ENCODE data around the gene FRMD4A.

The FRMD4A gene

DNA sequence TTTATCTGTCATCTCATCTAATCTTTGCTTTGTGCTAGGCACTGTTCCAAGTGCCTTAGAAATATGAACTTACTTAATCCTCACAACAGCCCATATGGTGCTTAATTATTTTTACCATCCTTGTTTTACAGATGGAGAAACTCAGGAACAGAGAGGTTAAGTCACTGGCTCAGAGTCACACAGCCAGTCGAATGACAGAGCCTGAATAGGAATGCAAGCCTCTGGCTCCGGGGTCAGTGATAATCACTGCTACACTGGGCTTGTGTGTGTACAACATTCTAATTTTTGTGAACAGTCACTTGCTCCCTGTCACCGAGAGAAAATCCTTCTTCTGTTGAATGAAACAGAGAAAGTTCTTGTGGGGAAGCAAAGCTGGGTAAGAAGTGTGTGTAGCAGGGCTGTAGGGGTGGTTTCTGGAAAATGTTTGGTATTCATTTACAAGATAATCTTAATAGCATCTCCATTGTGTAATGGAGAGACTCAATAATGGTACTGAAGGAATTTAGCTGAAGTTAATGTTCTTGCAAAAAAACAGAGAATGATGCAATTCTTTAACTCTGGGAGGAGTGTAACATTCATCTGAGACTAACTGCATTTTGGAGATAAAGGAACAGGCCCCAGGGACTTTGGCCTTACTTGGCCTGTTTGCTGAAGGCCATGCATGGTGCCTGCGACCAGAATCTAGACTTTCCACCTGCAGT, 290.6 kb downstream of the FRMD4A start:
- no peak for DNase-seq

DNA sequence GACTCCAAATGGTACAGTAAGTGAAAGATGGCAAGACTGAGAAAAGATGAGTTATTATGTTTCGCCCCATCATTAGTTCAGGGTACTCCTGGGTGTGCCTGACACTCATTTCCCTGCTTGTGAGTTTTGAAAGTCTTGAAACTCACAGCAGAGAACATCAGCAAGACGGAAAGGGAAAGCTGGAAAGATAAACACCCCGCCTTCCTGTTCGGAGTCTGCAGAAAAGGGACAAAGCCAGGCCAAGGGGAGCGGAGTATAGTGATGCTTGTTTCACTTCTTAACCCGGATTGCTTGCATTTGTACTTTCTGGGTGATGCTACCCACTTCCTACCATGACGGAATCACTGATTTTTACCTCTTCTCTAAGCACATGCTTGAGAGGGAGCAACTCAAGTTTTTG, 294.5 kb downstream of the FRMD4A start:
- DNase-seq = no peak

DNA sequence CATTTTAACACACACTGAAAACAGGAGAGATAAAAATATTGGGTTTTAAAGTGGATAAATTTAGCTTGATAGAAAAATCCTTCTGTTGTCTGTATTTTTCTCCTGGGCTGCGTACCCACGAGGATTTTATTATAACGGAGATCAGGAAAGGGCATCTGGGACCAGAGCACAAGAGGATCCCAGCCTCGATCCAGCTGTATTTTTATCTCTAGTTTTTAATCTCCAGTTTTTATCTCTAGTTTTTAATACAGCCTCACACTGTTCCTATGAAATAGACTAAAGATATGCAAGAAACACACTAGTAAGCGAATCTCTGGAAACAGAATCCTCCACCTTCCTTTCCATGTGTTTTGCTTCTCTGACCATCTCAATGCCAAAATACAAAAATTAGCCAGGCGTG, 295.2 kb downstream of the FRMD4A start:
- DNase-seq = no peak

DNA sequence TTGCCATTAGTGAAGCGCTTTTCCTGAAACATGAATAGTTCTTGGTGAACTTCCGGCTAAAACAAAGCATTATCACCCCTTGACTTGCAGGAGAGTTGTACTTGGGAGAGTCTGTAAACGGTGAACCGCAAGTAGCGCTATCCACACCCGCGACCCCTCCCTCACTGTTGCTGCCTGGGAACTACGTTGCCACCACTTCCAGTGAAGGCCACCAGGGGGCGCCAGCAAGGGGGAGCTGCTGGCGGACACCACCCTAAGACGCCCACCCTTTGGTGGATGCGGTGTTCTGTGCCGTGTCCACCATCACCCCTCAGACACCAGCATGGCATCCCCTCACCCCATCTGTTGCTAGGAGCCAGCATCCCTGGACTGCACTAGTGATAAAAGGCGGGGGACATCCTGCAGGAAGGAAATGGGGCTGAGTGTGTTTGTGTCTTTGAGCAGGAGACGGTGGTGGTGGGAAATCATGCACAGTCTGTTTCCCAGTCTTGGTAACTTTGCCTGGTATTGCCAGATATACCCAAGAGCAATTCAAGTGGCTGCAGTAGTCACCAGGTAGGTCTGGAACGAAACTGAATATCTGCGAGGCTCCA, 298.2 kb downstream of the FRMD4A start:
- no peak for DNase-seq

DNA sequence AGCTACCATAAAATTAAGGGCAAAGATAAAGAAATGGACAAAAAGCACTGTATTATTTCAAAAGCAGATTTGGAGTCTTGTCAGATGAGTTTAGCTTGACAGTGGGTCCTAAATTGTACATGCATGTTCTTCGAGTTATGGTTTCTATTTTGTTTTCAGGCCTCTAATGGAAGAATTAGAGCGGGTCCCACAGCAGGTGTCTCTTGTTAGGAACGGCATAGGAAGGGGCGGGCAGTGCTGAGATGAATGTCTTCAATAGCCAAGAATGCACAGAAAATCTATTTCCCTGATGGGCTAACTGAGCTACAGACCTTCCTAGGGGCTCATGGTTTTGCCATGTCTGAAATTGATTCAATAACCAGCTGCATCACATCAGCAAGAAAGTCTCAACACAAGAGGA, 304.4 kb downstream of the FRMD4A start:
- no peak for DNase-seq

DNA sequence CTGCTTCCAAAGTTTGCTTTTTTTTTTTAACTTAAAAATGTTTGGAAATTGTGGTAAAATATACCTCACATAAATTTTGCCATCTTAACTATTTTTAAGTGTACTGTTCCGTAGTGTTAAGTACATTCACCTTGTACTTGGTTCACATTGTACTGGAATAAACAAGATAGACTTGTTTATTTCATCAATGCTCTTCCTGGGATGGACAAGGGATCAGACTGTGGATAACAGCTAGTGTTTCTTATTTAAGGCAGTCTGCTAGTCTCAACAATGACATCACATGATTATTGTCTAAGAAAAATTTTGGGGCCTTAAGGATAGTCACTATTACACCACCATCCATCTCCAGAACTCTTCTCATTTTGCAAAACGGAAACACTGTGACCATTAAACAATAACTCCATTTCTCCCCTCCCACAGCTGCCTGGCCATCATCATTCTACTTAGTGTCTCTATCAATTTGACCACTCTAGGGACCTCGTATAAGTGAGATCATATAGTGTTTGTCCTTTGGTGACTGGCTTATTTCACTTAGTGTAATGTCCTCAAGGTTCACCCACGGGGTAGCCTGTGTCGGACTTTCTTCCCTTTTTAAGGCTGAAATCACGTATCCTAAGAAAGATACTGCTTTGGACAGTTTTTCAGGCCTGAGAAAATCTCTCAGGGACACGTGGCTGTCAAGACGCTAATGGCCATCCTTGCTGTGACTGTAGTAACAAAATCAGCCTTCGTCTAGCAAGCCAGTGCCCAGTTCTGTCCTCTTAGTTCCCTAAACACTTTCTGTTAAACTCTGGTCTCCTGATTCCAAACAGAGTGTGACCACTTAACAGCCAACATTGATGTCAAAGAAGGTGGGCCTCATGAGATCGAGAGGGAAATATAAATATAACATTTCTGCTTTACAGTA, 305.2 kb downstream of the FRMD4A start:
- DNase-seq = no peak

DNA sequence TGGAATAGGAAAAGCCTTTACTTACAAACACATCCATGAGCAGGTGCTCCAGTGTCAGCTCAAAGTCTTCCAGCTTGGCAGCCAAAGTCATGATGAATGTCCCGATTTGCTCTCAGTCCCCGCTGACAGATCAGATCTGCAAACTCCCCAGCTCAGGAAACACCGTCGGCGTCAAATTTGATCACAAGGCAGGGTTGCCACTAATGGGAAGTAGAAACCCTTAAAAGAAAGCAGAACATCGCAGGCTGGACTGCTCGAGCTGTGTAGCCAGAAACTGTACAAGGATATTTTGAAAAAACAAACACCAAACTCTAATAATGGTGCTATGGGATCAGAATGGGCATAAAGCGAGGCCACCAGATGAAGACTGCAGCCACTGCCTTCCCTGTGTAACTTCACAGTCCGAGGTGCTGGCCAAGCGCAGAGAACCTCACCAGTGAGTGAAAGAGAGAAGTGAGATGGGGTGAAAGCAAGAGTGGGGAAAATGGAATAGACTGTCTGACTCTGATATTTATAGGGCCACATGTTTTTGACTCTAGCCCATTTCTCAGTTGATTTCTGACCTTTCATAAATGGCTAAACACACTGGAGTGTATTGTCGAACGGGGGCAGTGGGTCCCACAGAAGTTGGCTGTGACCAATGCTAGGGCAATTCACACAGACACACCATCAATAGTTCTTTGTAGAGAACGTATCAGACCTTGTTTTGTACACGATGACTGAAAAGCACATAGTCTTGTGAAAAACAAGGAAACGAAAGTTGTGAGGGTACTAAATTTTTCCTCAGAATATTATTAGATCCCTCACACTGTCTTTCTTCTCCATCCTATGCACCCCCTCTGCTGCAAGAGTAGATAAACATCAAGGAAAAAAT, 306.2 kb downstream of the FRMD4A start:
- no peak for DNase-seq

DNA sequence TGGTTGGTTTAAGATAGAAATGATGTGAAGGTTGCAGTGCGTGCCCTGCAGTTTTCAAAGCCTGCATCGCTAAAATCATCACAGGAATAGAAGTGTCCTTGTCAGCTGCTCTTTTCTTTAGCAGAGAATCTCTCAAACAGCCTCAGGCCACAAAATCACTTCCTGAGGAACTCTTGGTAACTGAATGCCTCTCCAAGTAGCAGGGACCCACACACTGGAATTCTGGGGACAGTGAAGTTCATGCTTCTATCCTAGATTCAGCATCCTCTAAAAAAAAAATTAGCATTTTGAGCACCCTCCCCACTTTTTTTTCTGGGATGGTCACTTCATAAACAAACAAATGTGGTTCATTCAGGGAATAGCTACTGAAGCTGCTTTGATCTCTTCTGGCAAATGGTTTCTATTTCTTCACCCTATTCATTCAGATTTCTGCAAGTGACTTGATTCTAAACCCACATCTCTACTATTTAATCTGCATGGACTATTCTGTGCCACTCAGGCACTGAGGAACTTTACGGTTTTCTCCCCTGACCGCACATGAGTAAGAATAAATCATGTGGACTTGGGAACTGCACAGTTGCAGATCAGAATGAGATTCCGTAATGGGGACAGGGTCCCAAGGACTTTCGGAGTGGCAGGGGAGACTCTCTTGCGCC, 306.9 kb downstream of the FRMD4A start:
- no peak for DNase-seq

DNA sequence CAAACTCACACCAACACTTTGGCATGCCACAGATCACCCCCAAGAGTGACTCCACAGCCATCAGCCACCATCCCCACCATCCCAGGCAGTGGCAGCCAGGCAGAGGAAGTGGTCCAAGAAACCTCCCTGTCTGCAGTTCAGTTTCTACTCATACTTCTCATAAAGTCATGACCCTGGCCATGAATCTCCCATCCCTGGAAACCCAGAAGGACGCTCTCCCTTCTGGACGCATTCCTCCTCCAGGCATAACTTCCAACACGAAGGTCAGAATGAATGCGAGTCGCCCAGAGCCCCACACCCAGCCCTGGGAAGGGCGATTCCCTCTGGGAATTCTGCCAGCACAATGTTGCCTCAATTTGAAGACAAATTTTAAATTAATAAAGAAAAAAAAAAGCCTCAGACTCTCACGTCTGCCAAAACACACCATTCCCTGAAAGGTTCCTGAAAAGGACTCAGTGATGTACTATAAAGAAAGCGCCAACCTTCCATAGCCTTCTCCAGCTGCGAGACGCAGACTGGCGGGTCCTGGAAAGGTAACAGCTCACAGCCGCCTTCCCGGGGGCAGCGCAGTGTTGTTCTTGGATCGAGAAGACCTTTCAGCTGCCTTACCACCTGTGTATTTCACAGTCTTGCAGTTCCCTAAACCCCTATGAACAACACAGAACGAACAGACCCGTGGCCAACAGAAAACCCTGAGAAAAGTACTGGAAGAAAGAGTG, 307.6 kb downstream of the FRMD4A start:
- no peak for DNase-seq

DNA sequence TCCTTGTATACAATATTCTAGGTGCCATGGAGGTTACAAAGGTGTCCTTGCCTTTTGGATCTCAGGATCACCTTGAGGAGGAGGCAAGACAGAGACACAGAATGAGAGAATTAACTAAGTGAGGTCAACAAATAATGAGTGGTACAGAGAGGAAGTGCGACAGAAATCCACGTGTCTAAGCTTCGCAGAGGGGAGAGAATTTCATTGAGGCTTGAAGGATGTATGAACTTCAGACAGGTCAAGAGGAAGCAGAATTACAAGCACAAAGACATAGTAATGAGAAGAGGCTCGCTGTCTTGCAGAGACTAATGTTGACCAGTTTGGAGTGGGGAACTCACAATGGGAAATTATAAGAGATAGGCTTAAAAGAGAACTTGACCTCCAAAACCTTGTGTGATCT, 308.7 kb downstream of the FRMD4A start:
- no peak for DNase-seq

DNA sequence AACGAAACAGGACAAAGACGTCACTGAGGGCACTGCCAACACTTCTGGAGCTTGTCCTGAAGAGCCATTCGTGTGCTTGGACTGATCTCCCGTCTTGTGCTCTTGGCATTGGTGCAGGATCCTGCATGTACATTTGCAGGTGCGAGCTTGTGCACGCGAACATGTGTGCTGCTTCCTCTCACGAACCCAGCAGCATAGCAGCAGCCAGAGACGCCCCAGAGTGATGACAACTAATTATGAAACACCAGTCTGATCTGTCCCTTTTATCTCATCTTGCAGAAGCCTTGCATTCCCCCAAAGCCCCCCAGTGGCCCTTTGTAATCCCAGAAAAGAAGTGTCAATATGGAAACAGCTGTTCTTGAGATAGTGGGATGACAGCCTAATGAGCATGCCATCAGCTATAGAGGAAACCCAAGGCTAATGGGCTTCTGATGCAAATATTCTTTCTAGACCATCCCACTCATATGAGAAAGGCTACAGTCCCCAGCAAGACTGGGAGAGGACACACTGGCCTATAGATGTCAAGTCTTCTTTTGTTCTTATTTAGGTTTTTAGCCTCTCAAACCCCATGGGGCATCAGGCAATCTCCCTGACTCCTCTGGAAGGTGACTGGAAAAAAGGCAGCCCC, 310.6 kb downstream of the FRMD4A start:
- no peak for DNase-seq

DNA sequence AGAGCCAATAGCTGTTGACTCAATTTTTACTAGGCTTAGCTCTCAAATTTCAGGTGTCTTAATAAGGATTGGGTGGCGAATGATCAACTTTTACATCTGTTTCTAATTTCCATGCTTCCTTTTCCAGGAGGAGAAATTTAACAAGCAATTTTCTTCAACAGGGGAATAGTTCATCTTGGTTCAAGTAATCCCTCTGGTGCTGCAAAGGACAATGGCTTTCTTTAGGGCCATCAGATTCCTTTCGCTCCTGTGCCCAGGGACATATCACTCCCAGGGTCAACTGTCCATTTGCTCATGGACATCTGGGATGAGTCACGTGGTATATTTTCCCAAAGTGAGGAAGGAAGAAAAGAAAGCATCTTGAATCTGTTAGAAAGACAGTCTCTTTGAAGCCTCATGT, 313.3 kb downstream of the FRMD4A start:
- DNase-seq = no peak

DNA sequence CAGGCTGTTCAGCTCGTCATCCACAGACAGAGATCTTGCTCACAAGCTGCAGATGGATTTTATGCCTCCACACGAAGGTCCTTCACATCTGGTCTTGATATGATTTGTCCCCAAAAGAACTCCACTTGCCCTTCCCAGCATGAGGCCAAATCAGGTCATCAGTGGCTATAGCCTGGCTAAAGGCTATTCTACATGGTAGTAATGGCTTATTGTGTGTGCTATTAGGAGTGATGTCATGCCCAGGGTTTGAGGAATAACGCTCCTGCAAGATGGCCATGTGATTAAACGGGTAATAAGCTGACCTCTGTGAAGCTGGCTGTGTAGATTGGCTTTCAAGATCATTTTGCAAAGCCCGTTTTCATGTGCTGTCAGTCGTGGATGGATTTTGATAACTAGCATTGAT, 313.8 kb downstream of the FRMD4A start:
- DNase-seq = no peak

DNA sequence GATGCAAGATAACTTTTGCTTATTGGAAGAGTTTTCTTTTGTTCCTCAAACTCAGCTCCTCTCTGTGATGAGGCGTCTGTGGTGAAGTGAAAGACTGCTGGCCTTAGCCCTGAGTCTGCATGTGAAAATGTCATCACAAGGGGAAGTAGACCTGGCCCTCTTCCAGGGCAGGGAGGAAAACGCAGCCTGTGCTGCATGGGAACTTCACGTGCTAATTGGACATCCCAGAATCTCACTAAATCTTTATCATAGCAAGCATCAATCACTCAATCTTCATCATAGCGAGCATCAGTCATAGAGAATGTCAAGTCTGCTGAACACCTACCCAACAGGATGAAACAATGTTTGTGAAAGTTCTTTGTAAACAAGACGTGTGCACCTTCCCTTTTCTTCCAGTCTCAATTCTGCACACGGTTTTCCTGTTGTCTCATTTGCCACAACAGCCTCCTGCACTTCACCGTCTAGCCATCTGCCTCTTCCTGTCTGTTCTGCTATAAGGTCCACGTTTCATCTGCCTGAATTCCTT, 314.6 kb downstream of the FRMD4A start:
- DNase-seq = no peak

DNA sequence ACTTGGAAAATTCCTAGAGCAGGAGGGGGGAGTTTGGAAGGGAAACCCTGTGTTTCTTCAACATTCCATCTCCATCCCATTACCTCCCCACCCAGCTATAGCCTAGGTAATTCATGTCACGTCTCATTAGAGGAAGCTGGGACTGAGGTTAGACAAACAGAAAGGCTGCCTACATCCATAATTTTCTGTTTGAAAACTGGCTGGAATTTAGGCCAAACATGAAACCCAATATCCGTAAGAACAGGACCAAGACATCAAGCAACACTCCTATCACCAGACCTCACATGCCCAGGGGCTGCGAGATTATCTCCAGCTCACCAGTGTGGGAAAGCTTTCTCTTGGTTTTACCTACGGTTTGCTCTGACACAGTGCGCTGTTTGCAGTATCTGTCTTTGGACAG, 316.3 kb downstream of the FRMD4A start:
- DNase-seq = no peak

DNA sequence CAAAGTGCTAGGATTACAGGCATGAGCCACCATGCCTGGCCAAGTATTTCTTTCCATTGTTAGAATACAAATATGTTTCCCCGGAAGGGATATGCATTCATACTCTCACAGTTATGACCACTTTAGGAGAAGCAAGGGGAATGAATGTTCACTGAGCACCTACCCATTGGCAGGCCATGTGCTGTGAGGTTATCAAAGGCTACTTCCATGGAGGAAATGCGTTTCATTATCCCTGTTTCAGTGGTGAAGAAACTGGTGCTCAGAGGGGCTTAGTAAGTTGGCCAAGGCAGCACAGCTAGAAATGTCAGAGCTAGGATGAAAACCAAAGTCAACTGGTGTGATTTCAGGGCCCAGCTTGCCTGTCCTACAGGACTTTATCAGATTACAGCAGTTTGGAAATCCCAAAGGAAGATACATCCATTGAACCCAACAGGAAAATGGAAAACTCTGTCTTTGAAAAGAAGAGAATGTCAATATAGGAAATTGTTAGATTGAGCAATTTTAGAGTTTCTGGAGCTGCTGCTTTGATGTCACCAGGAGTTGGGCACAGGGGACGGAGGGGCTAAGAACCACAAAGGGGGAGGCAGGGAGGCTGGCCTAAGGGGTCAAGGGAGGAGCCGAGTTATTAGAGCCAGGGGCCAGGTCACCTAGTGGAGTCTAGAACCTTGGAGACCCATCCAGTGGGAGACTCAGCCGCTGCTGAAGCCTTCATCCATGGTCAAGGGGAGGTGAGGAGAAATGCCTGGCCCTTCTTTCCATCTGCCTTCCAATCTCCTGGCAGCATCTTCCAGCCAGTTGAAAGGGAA, 319.8 kb downstream of the FRMD4A start:
- DNase-seq = no peak

DNA sequence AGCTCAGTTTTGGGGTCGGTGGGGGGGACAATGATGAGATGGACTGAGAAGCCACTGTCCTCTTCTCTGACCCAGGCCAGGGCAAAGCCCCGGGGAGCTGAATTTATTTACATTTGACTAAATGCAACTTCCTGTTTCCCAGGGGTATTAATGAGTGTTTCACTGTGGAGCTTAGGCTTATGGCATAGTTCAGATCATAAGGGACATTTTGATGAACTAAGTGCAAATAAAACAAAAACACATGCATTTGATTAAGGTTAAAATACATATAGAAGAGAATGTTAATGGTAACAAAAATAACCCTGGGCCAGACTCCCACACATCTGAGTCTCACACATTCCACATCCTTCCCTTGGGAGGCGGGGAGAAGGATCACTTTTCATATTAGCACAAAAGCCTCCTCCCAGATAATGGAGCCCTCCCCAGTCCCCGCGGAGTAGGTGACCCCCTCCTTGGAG, 320.6 kb downstream of the FRMD4A start:
- no peak for DNase-seq

DNA sequence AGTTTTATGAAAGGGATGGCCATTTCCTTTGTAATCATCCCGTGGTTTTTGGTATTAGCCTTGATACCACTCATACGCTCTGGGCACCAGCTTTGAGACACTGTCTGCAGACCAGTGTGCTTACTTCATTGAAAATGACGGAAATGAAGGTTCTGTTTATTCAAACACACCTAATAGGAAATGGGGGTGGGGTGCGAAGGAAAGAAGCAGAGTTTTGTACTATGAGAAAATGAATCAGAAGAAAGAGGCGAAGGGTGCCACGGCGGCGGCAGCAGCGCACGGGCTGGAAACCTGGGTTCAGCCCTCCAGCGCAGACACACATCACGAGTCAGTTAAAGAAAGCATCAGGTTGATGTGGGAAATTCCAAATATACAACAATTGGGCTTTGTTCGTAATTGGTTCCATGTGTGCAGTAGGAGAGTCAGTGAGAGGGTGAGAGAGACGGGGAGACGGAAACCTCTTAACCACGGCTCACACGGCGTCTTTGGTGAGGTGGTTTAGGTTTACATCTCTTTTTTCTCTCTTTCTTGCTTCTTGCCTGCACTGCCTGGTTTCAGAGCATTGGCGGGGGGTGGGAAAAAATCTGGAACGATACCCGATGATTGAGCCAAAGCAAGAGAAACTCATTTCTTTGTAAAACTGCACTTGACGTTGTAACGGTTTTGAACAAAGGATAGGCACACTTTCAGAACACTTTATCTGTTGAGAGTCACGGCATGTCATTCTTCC, 321.2 kb downstream of the FRMD4A start:
- DNase-seq = no peak

DNA sequence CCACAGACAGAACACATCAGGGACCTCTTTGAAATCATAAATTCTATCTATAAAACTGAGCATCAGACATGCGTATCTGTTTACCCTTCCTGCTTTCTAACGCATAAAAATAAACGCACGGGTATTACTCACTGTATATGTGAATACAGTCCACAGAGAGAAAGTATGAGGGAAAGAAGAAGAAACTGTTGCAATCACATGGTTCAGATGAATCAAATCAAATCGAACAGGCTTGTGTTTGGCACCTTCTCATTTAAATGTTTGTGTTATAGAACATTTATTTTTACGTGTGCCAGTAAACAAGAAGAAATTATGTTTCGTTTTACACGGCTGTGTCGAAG, 322.0 kb downstream of the FRMD4A start:
- no peak for DNase-seq
